H1 (cell line): ENCODE results near the gene POLN. TPM values are rescaled to one million over a fixed set of nuclear protein-coding genes. Genes with fewer than 3 reads are reported as not detected.

Experiments used
- CTCF ChIA-PET: fragments of 300-600 bp; sonication (Branson Sonifier 250); formaldehyde crosslinking; loops from one replicate; lab custom pipeline; 2021; ENCODE audit not compliant: partially characterized antibody; lab: Charles Lee
- POLR2A ChIA-PET: fragments of 300-600 bp; sonication (Branson Sonifier 250); formaldehyde crosslinking; loops from one replicate; lab custom pipeline; 2021; ENCODE audit warnings: inconsistent platforms; ENCODE audit not compliant: partially characterized antibody; lab: Charles Lee
- DNase-seq, 2 experiments: peaks; one replicate each; pipeline versions ENCODE4 v3.0.0 to v3.0.0-alpha.2; 2010 to 2022; ENCODE audit warnings: low spot score in 2 of 2, low read depth in 1 of 2, mixed read lengths in 1 of 2
- FAIRE-seq: peaks from 2 replicates; lab custom pipeline; 2011; peaks lifted over from hg19 to GRCh38; lab: Jason Lieb, UNC
- H2AFZ ChIP-seq: 2 replicates; pipeline ENCODE4 v1.8.1; 2012; ENCODE audit warnings: low read length, inconsistent platforms
- H2AK5ac ChIP-seq: 2 replicates; pipeline ENCODE4 v1.6.1; 2013; ENCODE audit warnings: low read depth, low read length
- H2BK120ac ChIP-seq: replicated peaks from 2 replicates; pipeline ENCODE3; 2013; ENCODE audit warnings: low read depth, low read length, inconsistent platforms
- H2BK12ac ChIP-seq: 2 replicates; pipeline ENCODE4 v1.6.1; 2013; ENCODE audit warnings: low read depth, low read length
- H2BK15ac ChIP-seq: 2 replicates; pipeline ENCODE4 v1.6.1; 2013; ENCODE audit warnings: low read length
- H2BK20ac ChIP-seq: 2 replicates; pipeline ENCODE4 v1.6.1; 2013; ENCODE audit warnings: low read length
- H2BK5ac ChIP-seq: 2 replicates; pipeline ENCODE4 v1.6.1; 2013; ENCODE audit warnings: low read depth, low read length
- H3K14ac ChIP-seq: 2 replicates; pipeline ENCODE4 v1.6.1; 2013; ENCODE audit warnings: inconsistent platforms; ENCODE audit not compliant: insufficient read length
- H3K18ac ChIP-seq: 2 replicates; pipeline ENCODE4 v1.6.1; 2013; ENCODE audit warnings: low read length; ENCODE audit errors: extremely low read depth
- H3K23ac ChIP-seq: 2 replicates; pipeline ENCODE4 v1.6.1; 2013; ENCODE audit warnings: inconsistent platforms; ENCODE audit not compliant: insufficient read length
- H3K23me2 ChIP-seq: 2 replicates; pipeline ENCODE4 v1.6.1; 2013; ENCODE audit warnings: low read depth, low read length
- H3K27ac ChIP-seq: 2 replicates; pipeline ENCODE4 v1.6.1; 2011; ENCODE audit warnings: low read depth, low read length, inconsistent platforms
- H3K27me3 ChIP-seq, 4 experiments: replicated peaks in 1 of 4; 1 replicate in 1 of 4; 2 replicates in 3 of 4; pipeline versions ENCODE4 v1.6.1 to v1.8.1; 2011 to 2013; ENCODE audit warnings: low read length in 3 of 4, mild to moderate bottlenecking in 3 of 4, inconsistent platforms in 2 of 4, mixed read lengths in 2 of 4, moderate library complexity in 1 of 4; ENCODE audit not compliant: control insufficient read depth in 3 of 4, insufficient read depth in 3 of 4; ENCODE audit errors: extremely low read depth in 1 of 4
- H3K36me3 ChIP-seq, 4 experiments: 2 replicates each; pipeline versions ENCODE4 v1.6.1 to v1.8.1; 2011 to 2013; ENCODE audit warnings: mild to moderate bottlenecking in 4 of 4, low read length in 3 of 4, moderate library complexity in 2 of 4, control low read depth in 1 of 4, inconsistent platforms in 1 of 4; ENCODE audit not compliant: insufficient read depth in 4 of 4, control insufficient read depth in 2 of 4
- H3K4ac ChIP-seq: replicated peaks from 2 replicates; pipeline ENCODE3; 2013; ENCODE audit warnings: low read length, low read depth, mixed read lengths, inconsistent platforms; ENCODE audit not compliant: insufficient read length
- H3K4me1 ChIP-seq, 4 experiments: replicated peaks in 1 of 4; 1 replicate in 1 of 4; 2 replicates in 3 of 4; pipeline versions ENCODE4 v1.6.1 to v1.8.1; 2011 to 2013; ENCODE audit warnings: low read length in 3 of 4, inconsistent platforms in 2 of 4, mixed read lengths in 1 of 4; ENCODE audit not compliant: insufficient read depth in 4 of 4, control insufficient read depth in 3 of 4
- H3K4me2 ChIP-seq, 2 experiments: 2 replicates each; pipeline versions ENCODE4 v1.6.1 to v1.8.1; 2011 to 2013; ENCODE audit warnings: low read depth in 2 of 2, low read length in 2 of 2, control low read depth in 1 of 2, inconsistent platforms in 1 of 2, mild to moderate bottlenecking in 1 of 2; ENCODE audit not compliant: insufficient read depth in 1 of 2
- H3K4me3 ChIP-seq, 4 experiments: fragments of 200-600, 300-600 bp in 1 of 4; sonication (generic), shearing (Covaris generic), sonication (Bioruptor Twin) in 1 of 4; 2 replicates each; pipeline versions ENCODE4 v1.5.1 to v1.8.1; 2011 to 2016; ENCODE audit warnings: low read length in 4 of 4, low read depth in 3 of 4, control low read depth in 2 of 4, inconsistent platforms in 2 of 4, mild to moderate bottlenecking in 2 of 4, mixed read lengths in 1 of 4, moderate library complexity in 1 of 4; ENCODE audit not compliant: insufficient read depth in 2 of 4; ENCODE audit errors: extremely low read depth in 1 of 4
- H3K56ac ChIP-seq: replicated peaks from 2 replicates; pipeline ENCODE3; 2013; ENCODE audit warnings: low read depth, mild to moderate bottlenecking, mixed read lengths, low read length, inconsistent platforms; ENCODE audit not compliant: insufficient read length
- H3K79me1 ChIP-seq: 2 replicates; pipeline ENCODE4 v1.6.1; 2013; ENCODE audit warnings: low read depth, low read length, control low read depth
- H3K79me2 ChIP-seq, 2 experiments: 2 replicates each; pipeline versions ENCODE4 v1.6.1 to v1.8.1; 2012 to 2013; ENCODE audit warnings: low read length in 2 of 2, mild to moderate bottlenecking in 2 of 2, inconsistent platforms in 1 of 2; ENCODE audit not compliant: insufficient read depth in 2 of 2, control insufficient read depth in 1 of 2
- H3K9ac ChIP-seq, 4 experiments: replicated peaks in 1 of 4; 1 replicate in 1 of 4; 2 replicates in 3 of 4; pipeline versions ENCODE4 v1.6.1 to v1.8.1; 2011 to 2013; ENCODE audit warnings: low read depth in 3 of 4, low read length in 3 of 4, control low read depth in 2 of 4, mild to moderate bottlenecking in 2 of 4, moderate library complexity in 2 of 4, inconsistent platforms in 1 of 4; ENCODE audit errors: extremely low read depth in 1 of 4
- H3K9me3 ChIP-seq, 2 experiments: 2 replicates each; pipeline versions ENCODE4 v1.6.1 to v1.8.1; 2012 to 2013; ENCODE audit warnings: mild to moderate bottlenecking in 2 of 2, moderate library complexity in 2 of 2, control low read depth in 1 of 2, inconsistent platforms in 1 of 2, low read depth in 1 of 2, low read length in 1 of 2, mixed read lengths in 1 of 2; ENCODE audit not compliant: insufficient read depth in 2 of 2
- H4K20me1 ChIP-seq, 2 experiments: replicated peaks in 1 of 2; 2 replicates each; pipeline versions ENCODE3 to v1.8.1; 2011 to 2013; ENCODE audit warnings: inconsistent platforms in 2 of 2, low read length in 2 of 2, mild to moderate bottlenecking in 1 of 2; ENCODE audit not compliant: insufficient read depth in 2 of 2, control insufficient read depth in 1 of 2
- H4K5ac ChIP-seq: 2 replicates; pipeline ENCODE4 v1.6.1; 2013; ENCODE audit warnings: low read length, low read depth, mixed read lengths, inconsistent platforms; ENCODE audit not compliant: insufficient read length
- H4K8ac ChIP-seq: 2 replicates; pipeline ENCODE4 v1.8.0; 2013; ENCODE audit warnings: mild to moderate bottlenecking, moderate library complexity, low read length, inconsistent platforms; ENCODE audit not compliant: insufficient read depth; ENCODE audit errors: extremely low read depth
- H4K91ac ChIP-seq: replicated peaks from 2 replicates; pipeline ENCODE3; 2013; ENCODE audit warnings: low read length, mixed read lengths, inconsistent platforms; ENCODE audit not compliant: insufficient read length
- CHD1 ChIP-seq: IDR thresholded peaks from 2 replicates; pipeline ENCODE4 v1.6.1; 2012; ENCODE audit warnings: low read depth, low read length, improper control_type of control experiment
- FOSL1 ChIP-seq: IDR thresholded peaks from 2 replicates; pipeline ENCODE4 v1.6.1; 2011; ENCODE audit warnings: mild to moderate bottlenecking, low read depth, low read length, moderate library complexity; ENCODE audit not compliant: insufficient read depth
- KDM5A ChIP-seq: fragments of 200-600 bp; IDR thresholded peaks from 2 replicates; pipeline ENCODE4 v1.7.1; 2012; ENCODE audit warnings: mild to moderate bottlenecking, low read length, inconsistent platforms, mixed read lengths
- RNF2 ChIP-seq: fragments of 200-900, 300-1000 bp; sonication (generic); IDR thresholded peaks from 2 replicates; pipeline ENCODE4 v1.7.1; 2016; ENCODE audit warnings: borderline replicate concordance, low read depth, mild to moderate bottlenecking, antibody characterized with exemption, low read length; ENCODE audit not compliant: poor library complexity, severe bottlenecking; ENCODE audit errors: missing control alignments
- RXRA ChIP-seq: IDR thresholded peaks from 2 replicates; pipeline ENCODE4 v1.6.1; 2011; ENCODE audit warnings: low read depth, mild to moderate bottlenecking, low read length, moderate library complexity; ENCODE audit not compliant: insufficient read depth
- SUZ12 ChIP-seq: fragments of 200-600 bp; sonication (generic); IDR thresholded peaks from 2 replicates; pipeline ENCODE4 v1.6.1; 2012; ENCODE audit warnings: mild to moderate bottlenecking, inconsistent platforms, low read length, moderate library complexity, mixed read lengths
- ZNF274 ChIP-seq: IDR thresholded peaks from 2 replicates; pipeline ENCODE4 v1.7.0; 2012; ENCODE audit warnings: low read length, borderline replicate concordance; ENCODE audit errors: extremely low read depth
- WGBS, 2 experiments: shearing (Covaris generic) in 1 of 2; methylation state at CpG; one replicate each; pipeline versions ENCODE4 v1.1.6 to v1.1.7; 2013 to 2015; ENCODE audit warnings: low lambda C conversion rate in 2 of 2, mixed read lengths in 2 of 2, inconsistent platforms in 1 of 2, low coverage in 1 of 2, missing lambda C conversion rate in 1 of 2; ENCODE audit not compliant: insufficient replicate concordance in 2 of 2, insufficient coverage in 1 of 2, insufficient read length in 1 of 2; ENCODE audit errors: extremely low coverage in 1 of 2, missing lambda C conversion rate in 1 of 2; 5-methylcytosine and 5-hydroxymethylcytosine counted together
- polyA plus RNA-seq, 7 experiments: library from polyadenylated mRNA; depleted of rRNA in 3 of 7; stranded (reverse) in 5 of 7; unstranded in 2 of 7; fragments of >200 nt in 5 of 7; fragments of 200-250 nt in 2 of 7; gene quantifications; 1 replicate in 5 of 7; 2 replicates in 1 of 7; 4 replicates in 1 of 7; pipeline versions ENCODE4 v1.2.1 to v1.2.3, GENCODE V29; 2011 to 2013; ENCODE audit warnings: missing spikeins in 2 of 7, mixed read lengths in 2 of 7
- total RNA-seq: library from RNA; stranded (reverse); fragmentation: NEBNext Ultra II Directional; extraction: Animal tissue kit (Norgen Biotek cat#: 25700); gene quantifications from 2 replicates; pipeline ENCODE4 v1.2.1, GENCODE V29; 2021

The POLN gene
- total and polyA plus RNA-seq, 2 of the 8 experiments (the other 6 are each of a cell fraction or from before 2014, with no cell fraction given), result 0.98 to 1.5 TPM

DNA sequence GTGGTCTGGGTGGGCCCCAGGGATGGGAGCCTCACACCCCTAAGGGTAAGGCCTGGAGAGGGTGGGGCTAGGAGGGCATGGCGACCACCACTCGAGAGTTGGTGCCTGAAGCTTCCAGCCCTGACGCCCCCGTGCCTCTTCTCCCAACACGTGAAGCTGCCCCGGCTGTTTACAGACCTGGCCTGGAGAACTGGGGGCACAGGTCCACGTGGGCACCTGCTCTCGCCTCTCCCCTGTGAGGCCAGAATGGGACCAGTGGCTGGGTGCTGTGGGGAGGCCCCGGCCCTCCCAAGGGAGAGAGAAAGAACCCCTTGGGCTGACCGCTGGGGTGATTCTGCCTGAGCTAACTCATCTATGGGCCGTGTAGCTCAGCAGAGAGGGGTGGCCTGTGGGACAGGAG lies 167.3 kb downstream of the POLN start:
- H4K5ac ChIP-seq, result no peak overlapping the region
- H3K23me2 ChIP-seq, result no peaks in the 10 kb centered on the region
- DNase-seq, result no peak
- POLR2A ChIA-PET, result interaction anchor here (2.2 kb wide), 1 partner anchor 13 kb away, joined by 6 read pairs; no protein-coding TSS in a partner anchor
- H3K4me3 ChIP-seq, result no peak overlapping the region
- no peak overlapping the region for H2AFZ ChIP-seq
- no peak overlapping the region for H3K14ac ChIP-seq
- CTCF ChIA-PET, result interaction anchor here (1.0 to 1.4 kb wide), 5 partner anchors 11 to 165 kb away, joined by 3 to 4 read pairs (median 3); no protein-coding TSS in a partner anchor
- no peak overlapping the region for H4K8ac ChIP-seq
- H3K4me2 ChIP-seq, result no peak overlapping the region
- H3K9ac ChIP-seq, result no peak overlapping the region
- WGBS, 2 experiments, result 95% methylated on average over 11 of the region's 11 CpGs; no CpG with 5 or more reads in 1 of the 2 experiments
- no peak overlapping the region for H2BK20ac ChIP-seq
- H3K4me1 ChIP-seq, result peaks cover 0 to 13% (median 9%) of the 10 kb centered on the region in 4 experiments; a peak in 6 of 7 replicates
- no peak overlapping the region for H3K27ac ChIP-seq
- no peak overlapping the region for H2BK12ac ChIP-seq
- no peak for FAIRE-seq
- H3K79me2 ChIP-seq, result no peaks in the 10 kb centered on the region
- no peaks in the 10 kb centered on the region for H3K36me3 ChIP-seq
- no peak overlapping the region for H3K56ac ChIP-seq
- no peaks in the 10 kb centered on the region for H3K79me1 ChIP-seq
- H3K27me3 ChIP-seq, result no peaks in the 10 kb centered on the region
- no peak overlapping the region for H3K4ac ChIP-seq
- no peak overlapping the region for H2BK120ac ChIP-seq
- peaks cover 0 to 4% of the 10 kb centered on the region in 2 experiments for H4K20me1 ChIP-seq
- H2BK5ac ChIP-seq, result no peak overlapping the region
- H4K91ac ChIP-seq, result no peak overlapping the region
- H2AK5ac ChIP-seq, result no peak overlapping the region
- no peak overlapping the region for H3K18ac ChIP-seq
- no peaks in the 10 kb centered on the region for H3K9me3 ChIP-seq
- H3K23ac ChIP-seq, result no peak overlapping the region
- H2BK15ac ChIP-seq, result no peak overlapping the region
- no peak for TF ChIP-seq CHD1
- no peak for TF ChIP-seq SUZ12
- no peak for TF ChIP-seq KDM5A
- TF ChIP-seq RXRA, result no peak
- no peak for TF ChIP-seq FOSL1
- TF ChIP-seq ZNF274, result no peak
- no peak for TF ChIP-seq RNF2
